Suppressor macrophage treated with lipopolysaccharide for 4 hours (primary cell): ENCODE results near the gene MAP3K5.
A peak's percentile ranks its signal among the peaks of the same experiment; 100 is the strongest.
"Not testable (repeated sequence)": the region's sequence is repeated elsewhere in the genome, so short reads cannot be mapped to it uniquely, and the experiment has no call there.

Experiments
- DNase-seq: peaks from one replicate; pipeline ENCODE4 v3.0.0-alpha.2; 2020

Gene MAP3K5

GRCh38 chr6:136792095-136792409 lies 225 bp downstream of the MAP3K5 start:
- DNase-seq, result no peak

GRCh38 chr6:136791296-136792094 lies 782 bp downstream of the MAP3K5 start:
- peak; percentile 61 for DNase-seq

GRCh38 chr6:136790411-136791295 lies 1.6 kb downstream of the MAP3K5 start:
- no peak for DNase-seq

DNA sequence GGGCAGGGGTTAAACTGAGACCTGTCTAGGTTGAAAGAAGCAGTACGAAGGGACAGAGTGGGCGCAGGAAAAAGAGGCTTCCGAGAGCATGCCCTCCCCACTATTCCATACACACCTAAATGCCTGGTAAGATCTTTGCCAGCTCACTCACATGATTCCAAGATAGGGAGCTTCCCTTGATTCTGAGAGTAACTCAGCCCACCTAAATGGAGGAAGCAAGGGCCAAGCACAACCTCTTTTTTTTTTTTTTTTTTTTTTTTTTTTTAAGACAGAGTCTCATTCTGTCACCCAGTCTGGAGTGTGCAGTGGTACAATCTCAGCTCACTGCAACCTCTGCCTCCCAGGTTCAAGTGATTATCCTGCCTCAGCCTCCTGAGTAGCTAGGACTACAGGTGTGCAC lies 2.8 kb downstream of the MAP3K5 start:
- not testable (repeated sequence) for DNase-seq

DNA sequence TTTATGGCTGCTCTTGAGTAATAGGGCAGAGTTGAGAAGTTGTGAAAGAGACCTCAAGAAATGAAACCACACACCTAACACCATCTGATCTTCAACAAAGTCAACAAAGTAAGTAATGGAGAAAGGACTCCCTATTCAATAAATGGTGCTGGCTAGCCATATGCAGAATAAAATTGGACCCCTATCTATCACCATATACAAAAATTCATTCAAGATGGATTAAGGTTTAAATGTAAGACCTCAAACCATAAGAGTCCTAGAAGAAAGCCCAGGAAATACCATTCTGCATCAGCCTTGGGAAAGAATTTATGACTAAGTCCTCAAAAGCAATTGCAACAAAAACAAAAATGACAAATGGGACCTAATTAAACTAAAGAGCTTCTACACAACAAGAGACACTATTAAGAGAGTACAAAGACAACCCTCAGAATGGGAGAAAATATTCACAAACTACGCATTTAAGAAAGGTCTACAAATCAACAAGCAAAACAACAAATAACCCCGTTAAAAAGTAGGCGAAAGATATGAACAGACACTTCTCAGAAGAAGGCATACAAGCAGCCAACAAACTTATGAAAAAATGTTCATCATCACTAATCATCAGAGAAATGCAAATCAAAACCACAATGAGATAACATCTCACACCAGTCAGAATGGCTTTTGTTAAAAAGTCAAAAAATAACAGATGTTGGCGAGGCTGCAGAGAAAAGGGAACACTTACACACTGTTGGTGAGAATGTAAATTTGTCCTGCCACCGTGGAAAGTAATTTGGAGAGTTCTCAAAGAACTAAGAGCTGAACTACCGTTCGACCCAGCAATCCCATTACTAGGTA lies 4.0 kb downstream of the MAP3K5 start:
- peak; percentile 69 for DNase-seq

DNA sequence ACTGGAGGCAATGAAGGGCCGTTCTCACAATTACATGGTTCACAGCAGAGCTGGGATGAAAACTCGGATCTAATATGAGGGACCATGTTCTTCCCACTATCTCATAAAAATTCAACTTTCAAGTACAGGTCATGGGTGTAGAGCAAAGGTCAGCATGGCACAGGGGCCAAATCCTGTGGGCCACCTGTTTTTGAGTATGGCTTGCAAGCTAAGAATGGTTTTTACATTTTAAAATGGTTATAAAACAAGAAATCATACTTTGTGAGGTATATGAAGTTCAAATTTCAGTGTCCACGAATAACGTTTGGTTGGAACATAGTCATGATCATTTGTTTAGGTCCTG lies 4.6 kb downstream of the MAP3K5 start:
- DNase-seq, result no peak

DNA sequence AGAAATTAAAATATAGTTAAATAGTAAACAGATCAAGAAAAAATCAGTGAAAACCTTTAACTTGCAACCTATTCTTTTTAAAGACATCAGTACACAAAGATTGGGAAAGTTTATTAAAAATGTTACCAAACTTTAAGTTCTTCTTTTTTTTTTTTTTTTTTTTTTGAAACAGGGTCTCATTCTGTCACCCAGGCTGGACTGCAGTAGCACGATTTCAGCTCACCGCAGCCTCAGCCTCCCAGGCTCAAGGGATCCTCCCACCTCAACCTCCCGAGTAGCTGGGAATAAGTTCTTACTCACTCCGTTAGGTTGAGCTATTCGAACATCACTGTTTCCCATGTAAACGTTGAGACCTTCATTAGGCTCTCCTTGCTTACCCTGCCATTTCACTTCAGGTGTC lies 5.6 kb downstream of the MAP3K5 start:
- DNase-seq, result no peak

DNA sequence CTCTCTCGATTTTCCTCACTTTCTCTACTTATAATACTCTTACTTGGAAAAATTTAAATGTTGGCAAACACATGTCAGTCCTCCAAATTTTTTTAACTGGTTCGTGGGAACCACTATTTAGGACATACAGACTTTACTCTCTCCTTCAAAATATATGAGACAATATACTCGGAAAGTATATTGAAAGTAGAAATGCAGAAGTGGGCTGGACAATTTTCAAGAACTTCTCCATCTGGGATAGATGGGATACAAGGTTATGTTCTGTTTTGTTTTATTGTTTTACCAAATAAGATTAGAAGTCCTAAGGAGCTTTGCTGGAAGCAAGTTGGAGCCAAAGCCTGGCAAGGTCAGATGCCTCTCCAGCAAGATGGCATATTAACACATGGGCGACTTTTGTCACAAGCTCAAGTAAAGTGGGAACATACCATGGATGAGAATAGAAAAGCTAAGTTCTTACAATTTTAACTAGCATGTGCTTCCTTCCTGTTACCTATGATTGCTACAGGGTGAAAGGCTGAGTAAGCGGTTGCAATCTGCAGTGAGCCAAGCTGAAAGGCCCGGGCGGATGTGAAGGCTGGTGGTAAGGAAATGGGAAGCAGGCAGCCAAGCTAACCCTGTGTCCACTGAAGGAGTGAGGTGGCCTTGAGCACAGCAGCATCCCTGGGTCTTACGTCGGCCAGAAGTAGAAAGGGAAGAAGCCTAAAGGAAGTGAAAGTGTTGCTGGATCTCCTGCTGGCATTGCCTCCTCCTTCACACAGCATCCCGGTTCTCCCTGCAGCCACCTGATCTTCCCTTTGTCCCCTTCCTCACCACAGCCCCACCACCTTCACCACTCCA lies 7.1 kb downstream of the MAP3K5 start:
- peak; percentile 88 for DNase-seq

DNA sequence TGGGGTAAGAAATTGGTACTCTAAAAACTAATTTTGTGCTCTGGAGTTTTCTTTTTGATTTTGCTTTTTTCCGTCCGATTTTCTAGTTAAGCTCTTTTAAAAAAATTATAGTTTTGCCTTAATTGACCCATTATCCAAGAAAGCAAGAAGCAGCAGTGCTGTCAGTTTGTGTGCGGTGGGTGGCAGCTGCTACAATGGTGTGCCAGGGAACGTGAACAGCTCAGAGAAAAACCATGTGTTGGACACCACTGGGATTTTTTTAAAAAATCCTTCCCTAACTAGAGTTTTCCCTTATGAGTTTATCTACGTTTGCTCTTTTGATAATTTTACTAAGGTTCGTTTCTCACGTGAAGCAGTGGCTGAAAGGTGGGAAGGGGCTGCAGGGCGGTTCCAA lies 8.0 kb downstream of the MAP3K5 start:
- no peak for DNase-seq

- peak; percentile 86 for DNase-seq
Measured at GRCh38 chr6:136783495-136784270, 8.6 kb downstream of the MAP3K5 start.

DNA sequence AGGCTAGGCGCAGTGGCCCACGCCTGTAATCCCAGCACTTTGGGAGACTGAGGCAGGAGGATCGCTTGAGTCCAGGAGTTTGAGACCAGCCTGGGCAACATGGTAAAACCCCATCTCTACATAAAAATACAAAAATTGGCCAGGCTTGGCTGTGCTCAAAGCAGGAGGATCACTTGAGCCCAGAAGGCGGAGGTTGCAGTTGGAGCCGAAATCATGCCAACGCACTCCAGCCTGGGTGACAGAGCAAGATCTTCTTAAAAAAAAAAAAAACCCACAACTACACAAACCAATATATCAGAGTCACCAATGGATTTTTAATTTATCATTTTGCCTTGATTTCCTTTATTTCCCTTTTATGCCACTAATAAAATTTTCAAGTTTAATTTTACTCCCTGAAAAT lies 9.3 kb downstream of the MAP3K5 start:
- DNase-seq, result no peak

DNA sequence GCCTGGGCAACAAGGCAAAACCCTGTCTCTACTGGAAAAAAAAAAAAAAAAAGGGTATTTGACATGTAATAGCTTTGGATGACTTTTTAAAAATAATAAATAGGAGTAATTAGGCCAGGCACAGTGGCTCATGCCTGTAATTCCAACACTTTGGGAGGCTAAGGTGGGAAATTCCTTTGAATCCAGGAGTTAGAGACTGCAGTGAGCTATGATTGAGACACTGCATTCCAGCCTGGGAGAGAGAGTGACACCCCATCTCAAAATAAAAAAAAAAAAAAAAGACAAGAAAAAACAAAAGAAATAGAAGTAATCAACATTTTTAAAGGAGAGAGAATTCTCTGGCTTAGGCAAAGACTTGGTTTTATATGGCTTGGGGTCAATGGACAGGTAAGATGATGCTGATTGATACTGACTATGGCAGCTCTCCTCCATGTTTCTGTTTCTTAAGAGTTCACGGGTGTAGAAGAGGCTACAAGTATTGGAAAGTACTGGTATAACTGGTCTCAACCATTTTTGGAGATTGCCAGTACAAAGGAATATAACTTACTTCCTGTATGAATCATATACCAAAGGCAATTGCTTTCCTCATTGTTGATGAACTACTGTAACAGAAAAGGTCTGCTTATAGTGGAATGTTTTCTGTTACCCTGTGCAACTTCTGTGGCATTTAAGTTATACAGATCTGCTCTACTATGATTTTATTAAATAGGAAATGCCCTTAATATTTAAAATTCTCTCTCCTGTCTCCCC lies 10.1 kb downstream of the MAP3K5 start:
- DNase-seq, result peak; percentile 57

DNA sequence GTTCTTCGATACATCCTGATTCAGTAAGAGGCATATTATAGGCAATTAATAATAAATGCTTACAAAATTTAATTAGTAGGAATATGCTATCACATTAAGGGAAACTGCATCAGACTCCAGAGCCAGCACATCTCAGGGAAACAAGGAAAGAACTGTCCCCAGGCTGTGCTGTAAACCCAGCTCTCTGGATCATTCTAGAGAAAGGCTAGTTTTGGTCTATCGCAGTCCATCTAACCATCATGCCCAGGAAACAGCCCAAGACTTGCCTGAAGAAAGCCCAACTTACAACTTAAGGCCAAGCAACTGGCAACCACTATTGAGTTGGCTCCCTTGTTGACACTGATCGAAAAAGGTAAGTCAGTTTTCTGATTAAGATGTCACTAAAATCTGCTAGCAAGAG lies 11.3 kb downstream of the MAP3K5 start:
- no peak for DNase-seq

GRCh38 chr6:136779682-136780081 lies 12.6 kb downstream of the MAP3K5 start:
- DNase-seq, result no peak

- no peak for DNase-seq
Measured at GRCh38 chr6:136777651-136778050, 14.6 kb downstream of the MAP3K5 start.

DNA sequence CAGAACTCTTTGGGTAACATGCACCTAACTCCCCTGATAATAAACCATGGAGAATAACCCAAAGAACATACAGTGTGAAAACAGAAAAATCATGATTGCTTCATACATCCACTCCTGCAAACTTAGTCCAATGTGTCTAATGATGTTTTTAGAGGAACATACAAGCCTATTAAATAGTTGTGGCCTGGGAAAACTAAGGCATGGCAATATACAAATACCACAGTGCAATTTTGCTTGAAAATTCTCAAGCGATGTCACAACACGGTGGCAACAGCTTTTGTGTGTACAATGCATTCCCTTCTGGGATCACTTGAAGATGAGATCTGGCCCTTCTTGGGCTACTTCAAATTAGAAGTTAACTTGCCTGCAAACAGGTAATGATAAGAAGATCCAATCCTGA lies 16.7 kb downstream of the MAP3K5 start:
- DNase-seq, result no peak

DNA sequence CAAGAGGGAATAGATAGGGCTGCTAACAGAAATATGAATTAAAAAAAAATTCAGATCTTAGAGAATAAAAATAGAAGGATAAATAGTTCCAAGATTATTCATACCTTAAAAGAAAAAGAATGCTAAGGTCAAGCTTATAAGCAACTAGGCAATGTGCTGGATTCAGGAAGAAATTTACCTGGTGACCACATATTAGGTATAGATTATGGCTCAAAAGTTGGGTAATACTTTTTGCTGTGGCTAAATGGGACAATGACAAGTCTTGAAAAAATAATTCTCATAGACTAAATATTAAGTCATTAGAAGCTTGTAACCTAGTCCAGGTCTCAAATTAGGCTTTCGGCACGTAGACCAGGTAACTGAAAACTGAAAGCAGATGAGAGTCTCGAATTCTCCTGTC lies 17.2 kb downstream of the MAP3K5 start:
- DNase-seq, result no peak

DNA sequence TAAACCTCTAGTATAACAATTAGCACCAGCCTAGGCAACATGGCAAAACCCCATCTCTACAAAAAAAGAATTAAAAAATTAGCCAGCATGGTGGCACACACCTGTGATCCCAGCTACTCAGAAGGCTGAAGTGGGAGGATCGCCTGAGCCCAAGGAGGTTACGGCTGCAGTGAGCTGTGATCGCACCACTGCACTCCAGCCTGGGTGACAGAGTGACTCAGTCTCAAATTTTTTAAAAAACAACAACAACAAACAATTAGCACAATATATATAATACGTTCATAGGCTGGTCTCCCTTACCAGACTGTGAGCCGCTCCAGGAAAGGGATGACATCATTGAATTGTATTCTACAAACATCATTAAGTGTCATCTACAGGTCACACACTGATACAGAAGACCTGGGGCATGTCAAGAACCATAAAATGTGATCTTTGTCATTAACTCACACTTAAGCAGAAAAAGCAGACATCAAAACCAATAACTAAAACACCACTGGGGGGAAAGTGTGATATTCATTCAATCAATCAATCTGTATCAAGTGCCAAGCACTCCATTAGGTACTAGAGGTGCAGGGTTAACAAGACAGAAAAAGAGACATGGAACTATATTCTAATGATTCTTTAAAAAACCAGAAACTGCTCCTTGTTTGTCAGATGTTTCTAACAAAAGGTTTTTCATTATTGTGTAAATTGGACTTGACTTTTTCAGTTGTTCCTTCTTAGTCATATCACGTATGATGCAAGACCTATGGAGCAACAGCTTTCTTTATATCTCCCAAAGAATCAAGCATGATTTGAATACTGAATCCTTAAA lies 17.8 kb downstream of the MAP3K5 start:
- peak; percentile 84 for DNase-seq

- no peak for DNase-seq
Measured at GRCh38 chr6:136773473-136773796, 18.8 kb downstream of the MAP3K5 start.
